Endothelial cell of umbilical vein (primary cell): ENCODE results near the gene ARL5C.

Experiments used
- EZH2 ChIP-seq: IDR thresholded peaks from 2 replicates; pipeline ENCODE4 v1.6.1; 2012; ENCODE audit warnings: borderline replicate concordance, low read depth, mild to moderate bottlenecking, moderate library complexity, low read length, inconsistent platforms; ENCODE audit not compliant: severe bottlenecking
- MYC ChIP-seq: IDR thresholded peaks from one replicate; pipeline ENCODE4 v1.6.1; 2011; ENCODE audit warnings: mild to moderate bottlenecking, low read depth, low read length
- POLR2A ChIP-seq: IDR thresholded peaks from 2 replicates; pipeline ENCODE4 v1.6.1; 2012; ENCODE audit warnings: low read depth, mild to moderate bottlenecking, control low read depth, low read length
- TF ChIP-seq, protein P1 (sequence below), 2 donors: IDR thresholded peaks; 1 replicate in 1 of 2; 2 replicates in 1 of 2; pipeline ENCODE4 v1.5.1; 2011; ENCODE audit warnings: low read length in 2 of 2, mild to moderate bottlenecking in 2 of 2, moderate library complexity in 2 of 2, control low read depth in 1 of 2, inconsistent platforms in 1 of 2, low read depth in 1 of 2; ENCODE audit not compliant: insufficient read depth in 1 of 2; ENCODE audit errors: extremely low read depth in 1 of 2

DNA sequence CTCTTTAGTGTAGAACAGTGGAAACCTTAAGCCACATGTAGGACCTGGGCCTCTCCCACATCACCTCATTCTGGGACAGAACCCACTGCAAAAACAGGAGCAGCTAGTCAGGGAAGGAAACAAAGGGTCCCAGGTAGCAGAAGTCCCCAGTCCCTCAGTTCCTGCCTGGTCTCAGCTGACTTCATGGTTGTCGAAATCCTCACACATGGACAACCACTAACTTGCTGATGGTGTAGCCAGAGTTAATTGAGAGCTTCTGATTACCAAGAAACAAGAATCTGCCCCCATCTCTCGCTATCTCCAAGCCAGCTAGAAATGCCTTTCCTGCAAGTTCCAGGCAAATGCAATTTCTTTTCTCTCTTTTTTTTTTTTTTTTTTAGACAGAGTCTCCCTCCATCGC is 3.6 kb upstream of the ARL5C start:
- TF ChIP-seq, protein P1, sequence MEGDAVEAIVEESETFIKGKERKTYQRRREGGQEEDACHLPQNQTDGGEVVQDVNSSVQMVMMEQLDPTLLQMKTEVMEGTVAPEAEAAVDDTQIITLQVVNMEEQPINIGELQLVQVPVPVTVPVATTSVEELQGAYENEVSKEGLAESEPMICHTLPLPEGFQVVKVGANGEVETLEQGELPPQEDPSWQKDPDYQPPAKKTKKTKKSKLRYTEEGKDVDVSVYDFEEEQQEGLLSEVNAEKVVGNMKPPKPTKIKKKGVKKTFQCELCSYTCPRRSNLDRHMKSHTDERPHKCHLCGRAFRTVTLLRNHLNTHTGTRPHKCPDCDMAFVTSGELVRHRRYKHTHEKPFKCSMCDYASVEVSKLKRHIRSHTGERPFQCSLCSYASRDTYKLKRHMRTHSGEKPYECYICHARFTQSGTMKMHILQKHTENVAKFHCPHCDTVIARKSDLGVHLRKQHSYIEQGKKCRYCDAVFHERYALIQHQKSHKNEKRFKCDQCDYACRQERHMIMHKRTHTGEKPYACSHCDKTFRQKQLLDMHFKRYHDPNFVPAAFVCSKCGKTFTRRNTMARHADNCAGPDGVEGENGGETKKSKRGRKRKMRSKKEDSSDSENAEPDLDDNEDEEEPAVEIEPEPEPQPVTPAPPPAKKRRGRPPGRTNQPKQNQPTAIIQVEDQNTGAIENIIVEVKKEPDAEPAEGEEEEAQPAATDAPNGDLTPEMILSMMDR (IDR thresholded peaks at IDR 0.05; ENCODE audit: extremely low read depth in 1 of 2, insufficient read depth in 1 of 2, low read depth in 1 of 2, low read length in 2 of 2) = no peak
- TF ChIP-seq POLR2A (no peak), MYC (no peak), EZH2 (no peak)
